Transverse colon (tissue), 4 donors: ENCODE measurements around the gene PPM1B. TPM values are rescaled to one million over a fixed set of nuclear protein-coding genes. Genes with fewer than 3 reads are reported as not detected.
"Not testable (repeated sequence)": the region's sequence is repeated elsewhere in the genome, so short reads cannot be mapped to it uniquely, and the experiment has no call there.

Source experiments
- DNase-seq: peaks from one replicate; pipeline ENCODE4 v3.0.0-alpha.2; 2019
- H3K27ac ChIP-seq, 4 donors: fragments of 200-600 bp; sonication (generic); 2 replicates each; pipeline ENCODE4 v1.5.1; 2016 to 2018; ENCODE audit warnings: inconsistent platforms in 4 of 4
- H3K27me3 ChIP-seq: fragments of 200-600 bp; sonication (generic); 2 replicates; pipeline ENCODE4 v1.5.1; 2017; ENCODE audit warnings: inconsistent platforms
- H3K36me3 ChIP-seq, 4 donors: fragments of 200-600 bp; sonication (generic); 2 replicates each; pipeline ENCODE4 v1.5.1; 2017 to 2019; ENCODE audit warnings: inconsistent platforms in 4 of 4
- H3K4me1 ChIP-seq, 4 donors: fragments of 200-600 bp; sonication (generic); 2 replicates each; pipeline ENCODE4 v1.5.1; 2017 to 2020; ENCODE audit warnings: inconsistent platforms in 4 of 4
- H3K4me3 ChIP-seq, 4 donors: fragments of 200-600 bp; sonication (generic); 1 replicate in 1 of 4; 2 replicates in 3 of 4; pipeline versions ENCODE4 v1.5.1 to v1.6.1; 2017 to 2019; ENCODE audit warnings: inconsistent platforms in 4 of 4
- H3K9me3 ChIP-seq, 2 donors: fragments of 200-600 bp; sonication (generic); 2 replicates each; pipeline ENCODE4 v1.5.1; 2017 to 2019; ENCODE audit warnings: inconsistent platforms in 2 of 2
- EP300 ChIP-seq: sonication (generic); formaldehyde crosslinking; IDR thresholded peaks from one replicate; pipeline ENCODE4 v1.6.1; 2017; ENCODE audit warnings: antibody characterized with exemption, low read depth
- POLR2A ChIP-seq: fragments of 450-650 bp; IDR thresholded peaks from one replicate; pipeline ENCODE4 v1.6.1; 2016; ENCODE audit warnings: antibody characterized with exemption, mild to moderate bottlenecking, moderate library complexity
- POLR2AphosphoS5 ChIP-seq, 3 donors: sonication (generic); formaldehyde crosslinking; IDR thresholded peaks; one replicate each; pipeline ENCODE4 v1.6.1; 2016; ENCODE audit warnings: antibody characterized with exemption in 3 of 3
- WGBS, 2 donors: methylation state at CpG; one replicate each; pipeline ENCODE4 v1.1.5; 2018; ENCODE audit warnings: low coverage in 1 of 2; 5-methylcytosine and 5-hydroxymethylcytosine counted together
- in situ Hi-C, 4 donors: fragments of 200-750 bp; cut with MboI; loops; one replicate each; pipeline versions ENCODE4 v1.15.0 to v1.15.1; 2017; ENCODE audit warnings: low sequenced_read_pairs in 3 of 4, low pct_ligation_motif_present in 1 of 4, low pct_unique_long_range_greater_than_20kb in 1 of 4
- intact Hi-C: fragments of 100-400 bp; cut with DNase I; formaldehyde crosslinking; loops from one replicate; pipeline ENCODE4 v1.15.1; 2023; ENCODE audit warnings: low total_unique reads
- total RNA-seq, 4 donors: library from RNA; depleted of rRNA; stranded (reverse); fragments of >200 nt; gene quantifications; one replicate each; pipeline ENCODE4 v1.1.0, GENCODE V29; 2016
- TF ChIP-seq, protein P1 (sequence below), 5 experiments: fragments of 200-600 bp in 3 of 5; fragments of 450-650 bp in 2 of 5; sonication (generic) in 3 of 5; IDR thresholded peaks; 1 replicate in 2 of 5; 2 replicates in 3 of 5; pipeline ENCODE4 v1.5.1; 2016 to 2017; ENCODE audit warnings: antibody characterized with exemption in 5 of 5, inconsistent platforms in 3 of 5, mild to moderate bottlenecking in 2 of 5, moderate library complexity in 1 of 5

The PPM1B gene
- total RNA-seq, 4 donors from 2014 or later: 23.7 to 108 (median 67.0) TPM

DNA sequence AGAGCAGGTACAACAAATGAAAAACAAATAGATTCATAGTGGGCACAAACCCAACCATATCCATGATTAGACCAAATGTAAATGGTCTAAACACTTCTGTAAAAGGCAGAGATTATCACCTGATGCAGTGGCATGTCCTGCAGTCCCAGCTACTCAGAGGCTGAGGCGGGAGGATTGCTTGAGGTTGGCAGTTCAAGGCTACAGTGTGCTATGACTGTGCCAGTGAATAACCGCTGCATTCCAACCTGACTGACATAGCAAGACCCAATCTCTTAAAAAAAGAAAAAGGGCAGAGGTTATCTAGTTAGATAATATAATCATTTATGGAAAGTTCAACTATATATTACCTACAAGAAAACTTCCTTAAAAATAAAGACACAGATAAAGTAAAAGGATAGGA, 85.3 kb downstream of the PPM1B start:
- TF ChIP-seq POLR2AphosphoS5 (IDR thresholded peaks at IDR 0.05) (no peak), EP300 (no peak), POLR2A (no peak)
- TF ChIP-seq, protein P1, sequence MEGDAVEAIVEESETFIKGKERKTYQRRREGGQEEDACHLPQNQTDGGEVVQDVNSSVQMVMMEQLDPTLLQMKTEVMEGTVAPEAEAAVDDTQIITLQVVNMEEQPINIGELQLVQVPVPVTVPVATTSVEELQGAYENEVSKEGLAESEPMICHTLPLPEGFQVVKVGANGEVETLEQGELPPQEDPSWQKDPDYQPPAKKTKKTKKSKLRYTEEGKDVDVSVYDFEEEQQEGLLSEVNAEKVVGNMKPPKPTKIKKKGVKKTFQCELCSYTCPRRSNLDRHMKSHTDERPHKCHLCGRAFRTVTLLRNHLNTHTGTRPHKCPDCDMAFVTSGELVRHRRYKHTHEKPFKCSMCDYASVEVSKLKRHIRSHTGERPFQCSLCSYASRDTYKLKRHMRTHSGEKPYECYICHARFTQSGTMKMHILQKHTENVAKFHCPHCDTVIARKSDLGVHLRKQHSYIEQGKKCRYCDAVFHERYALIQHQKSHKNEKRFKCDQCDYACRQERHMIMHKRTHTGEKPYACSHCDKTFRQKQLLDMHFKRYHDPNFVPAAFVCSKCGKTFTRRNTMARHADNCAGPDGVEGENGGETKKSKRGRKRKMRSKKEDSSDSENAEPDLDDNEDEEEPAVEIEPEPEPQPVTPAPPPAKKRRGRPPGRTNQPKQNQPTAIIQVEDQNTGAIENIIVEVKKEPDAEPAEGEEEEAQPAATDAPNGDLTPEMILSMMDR (IDR thresholded peaks at IDR 0.05): no peak
- Histone ChIP-seq H3K4me3 (no peak overlapping the region), H3K27ac (no peak overlapping the region), H3K36me3 (no peaks in the 10 kb centered on the region), H3K4me1 (no peaks in the 10 kb centered on the region), H3K27me3 (no peaks in the 10 kb centered on the region), H3K9me3 (peaks cover 0 to 11% of the 10 kb centered on the region in 2 donors)
- intact Hi-C loops (no loop called here), in situ Hi-C loops (no loop called here)
- no peak for DNase-seq
- WGBS, 2 donors: 86 to 93% methylated on average over 2 of the region's 2 CpGs

GRCh38 chr2:44255704-44256103, 87.0 kb downstream of the PPM1B start:
- H3K36me3 ChIP-seq, intact Hi-C loops, DNase-seq, H3K4me1 ChIP-seq, H3K27me3 ChIP-seq, in situ Hi-C loops, H3K27ac ChIP-seq, H3K4me3 ChIP-seq: not testable (repeated sequence)
- WGBS, 2 donors: 91% methylated on average over 3 of the region's 3 CpGs; no CpG with 5 or more reads in 1 of the 2 donors
- H3K9me3 ChIP-seq: peaks cover 0 to 11% of the 10 kb centered on the region in 2 donors

DNA sequence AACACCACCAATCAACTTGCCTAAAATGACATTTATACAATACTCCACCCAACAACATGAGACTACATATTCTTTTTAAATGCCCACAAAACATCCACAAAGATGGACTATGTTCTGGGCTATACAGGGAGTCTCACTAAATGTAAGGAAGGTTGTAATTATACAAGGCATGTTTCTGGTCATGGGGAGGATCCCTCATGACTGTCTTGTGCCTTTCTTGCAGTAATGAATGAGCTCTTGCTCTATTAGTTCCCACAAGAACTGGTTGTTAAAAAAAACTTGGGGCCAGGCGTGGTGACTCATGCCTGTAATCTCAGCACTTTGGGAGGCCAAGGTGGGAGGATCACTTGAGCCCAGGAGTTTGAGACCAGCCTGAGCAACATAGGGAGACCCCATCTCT, 89.1 kb downstream of the PPM1B start:
- in situ Hi-C loops, intact Hi-C loops, H3K4me3 ChIP-seq, H3K36me3 ChIP-seq, H3K9me3 ChIP-seq, H3K27ac ChIP-seq, H3K27me3 ChIP-seq, DNase-seq, H3K4me1 ChIP-seq: not testable (repeated sequence)
- 69% methylated on average over 1 of the region's 1 CpG; no CpG with 5 or more reads in 1 of the 2 donors for WGBS, 2 donors

- intact Hi-C loops: no loop called here
- H3K9me3 ChIP-seq: no peaks in the 10 kb centered on the region
- H3K27me3 ChIP-seq: no peaks in the 10 kb centered on the region
- no peak for DNase-seq
- no peak overlapping the region for H3K4me3 ChIP-seq
- TF ChIP-seq EP300: no peak
- no peak for TF ChIP-seq POLR2A
- no peak for TF ChIP-seq POLR2AphosphoS5 (IDR thresholded peaks at IDR 0.05)
- TF ChIP-seq, protein P1 (IDR thresholded peaks at IDR 0.05): no peak
- H3K4me1 ChIP-seq: no peaks in the 10 kb centered on the region
- 94% methylated on average over 3 of the region's 3 CpGs; no CpG with 5 or more reads in 1 of the 2 donors for WGBS, 2 donors
- H3K27ac ChIP-seq: no peak overlapping the region
- in situ Hi-C loops: no loop called here
- H3K36me3 ChIP-seq: no peaks in the 10 kb centered on the region
Measured at GRCh38 chr2:44267269-44267795, 98.7 kb downstream of the PPM1B start.

GRCh38 chr2:44267796-44268648, 99.3 kb downstream of the PPM1B start:
- Histone ChIP-seq H3K4me1 (no peaks in the 10 kb centered on the region), H3K4me3 (no peak overlapping the region), H3K27me3 (no peaks in the 10 kb centered on the region), H3K27ac (peak overlapping the region in 1 of 4 donors; percentile 23), H3K36me3 (no peaks in the 10 kb centered on the region), H3K9me3 (no peaks in the 10 kb centered on the region)
- peak in 1 of 3 donors; percentile 44 for TF ChIP-seq POLR2AphosphoS5 (IDR thresholded peaks at IDR 0.05)
- TF ChIP-seq EP300: no peak
- WGBS, 2 donors: 77 to 82% methylated on average over 6 to 7 of the region's 7 CpGs
- intact Hi-C loops (no loop called here), in situ Hi-C loops (no loop called here)
- DNase-seq: no peak
